Central memory CD8-positive, alpha-beta T cell (primary cell): ENCODE measurements around the gene FAM107B.

ENCODE experiments used
- ATAC-seq: fragments of 150-1000 bp; cut with Tn5 transposase; replicated peaks from 2 replicates; pipeline ENCODE4 v1.10.0; 2022; ENCODE audit warnings: mild to moderate bottlenecking, moderate FRiP score, moderate number of reproducible peaks; ENCODE audit not compliant: poor library complexity, severe bottlenecking; ENCODE audit errors: extremely low read depth
- DNase-seq, 2 donors: peaks; one replicate each; pipeline ENCODE4 v3.0.0; 2021; ENCODE audit warnings: low spot score in 2 of 2
- H3K27ac Mint-ChIP-seq: one replicate; pipeline ENCODE4 v1.8.0; 2022; ENCODE audit warnings: low read depth, mild to moderate bottlenecking, moderate library complexity, mixed read lengths
- H3K27me3 Mint-ChIP-seq: one replicate; pipeline ENCODE4 v1.8.0; 2022; ENCODE audit warnings: mixed read lengths
- H3K36me3 Mint-ChIP-seq: one replicate; pipeline ENCODE4 v1.8.0; 2022; ENCODE audit warnings: mild to moderate bottlenecking, moderate library complexity, mixed read lengths; ENCODE audit not compliant: insufficient read depth
- H3K4me1 Mint-ChIP-seq: one replicate; pipeline ENCODE4 v1.8.0; 2022; ENCODE audit warnings: mixed read lengths
- H3K4me3 Mint-ChIP-seq: one replicate; pipeline ENCODE4 v1.8.0; 2022; ENCODE audit warnings: mild to moderate bottlenecking, moderate library complexity, mixed read lengths
- H3K9me3 Mint-ChIP-seq: one replicate; pipeline ENCODE4 v1.8.0; 2022; ENCODE audit warnings: mixed read lengths

FAM107B gene

GRCh38 chr10:14616955-14617730, 157.6 kb downstream of the FAM107B start:
- DNase-seq: no peak
- Mint-ChIP-seq H3K4me3 (no peak overlapping the region), H3K27me3 (no peaks in the 10 kb centered on the region), H3K9me3 (no peaks in the 10 kb centered on the region), H3K36me3 (no peaks in the 10 kb centered on the region), H3K27ac (peak overlapping the region; percentile 85), H3K4me1 (peaks cover 14% of the 10 kb centered on the region)
- ATAC-seq: no peak

GRCh38 chr10:14616465-14616864, 158.2 kb downstream of the FAM107B start:
- H3K4me3 Mint-ChIP-seq: no peak overlapping the region
- no peak for DNase-seq
- no peaks in the 10 kb centered on the region for H3K27me3 Mint-ChIP-seq
- ATAC-seq: no peak
- no peaks in the 10 kb centered on the region for H3K36me3 Mint-ChIP-seq
- H3K4me1 Mint-ChIP-seq: peaks cover 14% of the 10 kb centered on the region
- H3K27ac Mint-ChIP-seq: peak overlapping the region; percentile 85
- H3K9me3 Mint-ChIP-seq: no peaks in the 10 kb centered on the region

GRCh38 chr10:14613588-14613920, 161.1 kb downstream of the FAM107B start:
- H3K9me3 Mint-ChIP-seq: no peaks in the 10 kb centered on the region
- no peak for DNase-seq
- H3K27ac Mint-ChIP-seq: no peak overlapping the region
- H3K27me3 Mint-ChIP-seq: no peaks in the 10 kb centered on the region
- H3K4me3 Mint-ChIP-seq: no peak overlapping the region
- ATAC-seq: no peak
- peaks cover 14% of the 10 kb centered on the region for H3K4me1 Mint-ChIP-seq
- H3K36me3 Mint-ChIP-seq: no peaks in the 10 kb centered on the region

GRCh38 chr10:14612873-14613587, 161.7 kb downstream of the FAM107B start:
- ATAC-seq (no peak), DNase-seq (no peak)
- no peak overlapping the region for H3K4me3 Mint-ChIP-seq
- no peak overlapping the region for H3K27ac Mint-ChIP-seq
- peaks cover 14% of the 10 kb centered on the region for H3K4me1 Mint-ChIP-seq
- H3K9me3 Mint-ChIP-seq: no peaks in the 10 kb centered on the region
- no peaks in the 10 kb centered on the region for H3K36me3 Mint-ChIP-seq
- no peaks in the 10 kb centered on the region for H3K27me3 Mint-ChIP-seq

- ATAC-seq (no peak), DNase-seq (no peak)
- Mint-ChIP-seq H3K4me1 (peaks cover 10% of the 10 kb centered on the region), H3K4me3 (no peak overlapping the region), H3K9me3 (no peaks in the 10 kb centered on the region), H3K27me3 (no peaks in the 10 kb centered on the region), H3K36me3 (no peaks in the 10 kb centered on the region), H3K27ac (no peak overlapping the region)
Observed at GRCh38 chr10:14611968-14612693, 162.6 kb downstream of the FAM107B start.

- ATAC-seq (no peak), DNase-seq (no peak)
- H3K36me3 Mint-ChIP-seq: peaks cover 7% of the 10 kb centered on the region
- H3K27ac Mint-ChIP-seq: no peak overlapping the region
- H3K27me3 Mint-ChIP-seq: no peaks in the 10 kb centered on the region
- H3K9me3 Mint-ChIP-seq: no peaks in the 10 kb centered on the region
- H3K4me3 Mint-ChIP-seq: no peak overlapping the region
- H3K4me1 Mint-ChIP-seq: peaks cover 21% of the 10 kb centered on the region
Observed at GRCh38 chr10:14609178-14609577, 165.5 kb downstream of the FAM107B start.

- H3K4me3 Mint-ChIP-seq: no peak overlapping the region
- no peak for DNase-seq
- no peak for ATAC-seq
- H3K27ac Mint-ChIP-seq: no peak overlapping the region
- H3K9me3 Mint-ChIP-seq: no peaks in the 10 kb centered on the region
- H3K4me1 Mint-ChIP-seq: peaks cover 22% of the 10 kb centered on the region
- no peaks in the 10 kb centered on the region for H3K27me3 Mint-ChIP-seq
- H3K36me3 Mint-ChIP-seq: peaks cover 8% of the 10 kb centered on the region
Observed at GRCh38 chr10:14608381-14609001, 166.2 kb downstream of the FAM107B start.

- Mint-ChIP-seq H3K9me3 (no peaks in the 10 kb centered on the region), H3K36me3 (peaks cover 21% of the 10 kb centered on the region), H3K4me1 (peaks cover 41% of the 10 kb centered on the region)
Observed at GRCh38 chr10:14606633-14607032, 168.1 kb downstream of the FAM107B start.

GRCh38 chr10:14605231-14605925, 169.3 kb downstream of the FAM107B start:
- H3K9me3 Mint-ChIP-seq: no peaks in the 10 kb centered on the region
- H3K27me3 Mint-ChIP-seq: no peaks in the 10 kb centered on the region
- DNase-seq (no peak), ATAC-seq (peak; percentile 17)
- peak overlapping the region; percentile 89 for H3K4me3 Mint-ChIP-seq
- peaks cover 31% of the 10 kb centered on the region for H3K36me3 Mint-ChIP-seq
- H3K27ac Mint-ChIP-seq: peak overlapping the region; percentile 98
- H3K4me1 Mint-ChIP-seq: peaks cover 51% of the 10 kb centered on the region

More at GRCh38 chr10:14606633-14607032, 168.1 kb downstream of the FAM107B start:
- DNase-seq: no peak
- H3K4me3 Mint-ChIP-seq: no peak overlapping the region
- no peak for ATAC-seq
- no peaks in the 10 kb centered on the region for H3K27me3 Mint-ChIP-seq
- peak overlapping the region; percentile 98 for H3K27ac Mint-ChIP-seq

- Mint-ChIP-seq H3K4me3 (peak overlapping the region; percentile 89), H3K27me3 (no peaks in the 10 kb centered on the region), H3K36me3 (peaks cover 40% of the 10 kb centered on the region), H3K9me3 (no peaks in the 10 kb centered on the region), H3K4me1 (peaks cover 60% of the 10 kb centered on the region), H3K27ac (peak overlapping the region; percentile 98)
- peak; percentile 53 for ATAC-seq
- DNase-seq: peak in 1 of 2 donors; percentile 48
Observed at GRCh38 chr10:14604181-14605142, 170.2 kb downstream of the FAM107B start.

GRCh38 chr10:14603534-14604102, 171.1 kb downstream of the FAM107B start:
- ATAC-seq (peak; percentile 11), DNase-seq (no peak)
- H3K9me3 Mint-ChIP-seq: no peaks in the 10 kb centered on the region
- peak overlapping the region; percentile 93 for H3K27ac Mint-ChIP-seq
- peak overlapping the region; percentile 93 for H3K4me3 Mint-ChIP-seq
- H3K27me3 Mint-ChIP-seq: no peaks in the 10 kb centered on the region
- H3K36me3 Mint-ChIP-seq: peaks cover 48% of the 10 kb centered on the region
- peaks cover 68% of the 10 kb centered on the region for H3K4me1 Mint-ChIP-seq
